GM12891 (cell line): ENCODE results near the gene MYO1D.

ENCODE experiments used
- POLR2AphosphoS5 ChIP-seq: IDR thresholded peaks from 2 replicates; pipeline ENCODE4 v1.6.1; 2011; ENCODE audit warnings: low read depth, low read length, control low read depth
- SPI1 ChIP-seq: IDR thresholded peaks from 2 replicates; pipeline ENCODE4 v1.6.1; 2011; ENCODE audit warnings: low read depth, low read length, control low read depth

- TF ChIP-seq SPI1 (no peak), POLR2AphosphoS5 (no peak)
Measured at GRCh38 chr17:32590974-32591373, 285.9 kb downstream of the MYO1D start.
